NOMO-1 treated with dmso at 0.1 percent for 144 hours (cell line): Measurements from ENCODE around the gene IRX6.

ENCODE experiments used
- DNase-seq: peaks from one replicate; lab custom pipeline; 2025; ENCODE audit not compliant: unreplicated experiment; lab: John Stamatoyannopoulos, UW

IRX6 gene

GRCh38 chr16:55323637-55324271 lies at the start of gene IRX6:
Gene IRX6, plus strand, starts transcription at chr16:55324203. Its CDS starts 889 bp downstream, at chr16:55325092.
- no peak for DNase-seq

GRCh38 chr16:55274391-55274790 lies 49.6 kb upstream of the IRX6 start:
- no peak for DNase-seq

GRCh38 chr16:55275167-55275566 lies 48.8 kb upstream of the IRX6 start:
- no peak for DNase-seq

DNA sequence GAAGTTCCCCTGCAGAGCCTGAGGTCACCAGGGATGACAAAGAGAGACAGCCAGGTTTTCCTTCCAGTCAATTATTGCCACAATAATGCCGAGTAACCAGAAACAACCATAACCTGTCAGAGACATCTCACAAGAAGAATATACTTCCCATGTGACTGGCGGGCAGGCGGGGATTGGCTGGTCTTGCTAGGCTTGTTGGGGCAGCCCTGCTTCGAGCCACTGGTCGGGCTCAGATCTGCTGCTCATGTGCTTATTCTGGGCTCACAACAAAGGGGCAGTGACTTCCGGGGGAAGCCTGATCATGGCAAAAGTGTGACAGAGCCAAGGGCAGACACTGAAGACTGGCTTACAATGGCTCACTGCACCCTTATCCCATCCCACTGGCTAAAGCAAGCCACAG lies 48.1 kb upstream of the IRX6 start:
- no peak for DNase-seq

- no peak for DNase-seq
Measured at GRCh38 chr16:55277536-55277935, 46.5 kb upstream of the IRX6 start.

- DNase-seq, result no peak
Measured at GRCh38 chr16:55279598-55279997, 44.4 kb upstream of the IRX6 start.

DNA sequence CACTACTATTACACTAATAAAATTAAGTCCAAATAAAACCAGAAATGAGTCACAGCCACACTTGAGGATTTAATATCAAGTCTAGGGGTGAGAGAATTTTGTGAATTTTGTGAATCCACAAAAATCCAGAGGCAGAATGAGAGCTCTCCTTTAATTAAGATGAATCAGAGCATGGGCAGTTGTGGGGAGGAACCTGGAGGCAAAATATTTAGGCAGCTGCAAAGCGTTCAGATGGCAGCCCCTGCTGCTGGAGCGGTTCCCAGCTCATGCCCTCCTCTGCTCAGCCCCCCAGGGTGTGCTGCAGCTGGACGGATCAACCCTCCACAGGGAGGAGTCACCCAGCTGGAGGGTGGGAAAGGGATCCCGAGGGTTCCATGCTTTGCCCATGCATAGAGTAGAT lies 43.4 kb upstream of the IRX6 start:
- DNase-seq, result no peak

GRCh38 chr16:55282441-55282840 lies 41.6 kb upstream of the IRX6 start:
- DNase-seq, result no peak

DNA sequence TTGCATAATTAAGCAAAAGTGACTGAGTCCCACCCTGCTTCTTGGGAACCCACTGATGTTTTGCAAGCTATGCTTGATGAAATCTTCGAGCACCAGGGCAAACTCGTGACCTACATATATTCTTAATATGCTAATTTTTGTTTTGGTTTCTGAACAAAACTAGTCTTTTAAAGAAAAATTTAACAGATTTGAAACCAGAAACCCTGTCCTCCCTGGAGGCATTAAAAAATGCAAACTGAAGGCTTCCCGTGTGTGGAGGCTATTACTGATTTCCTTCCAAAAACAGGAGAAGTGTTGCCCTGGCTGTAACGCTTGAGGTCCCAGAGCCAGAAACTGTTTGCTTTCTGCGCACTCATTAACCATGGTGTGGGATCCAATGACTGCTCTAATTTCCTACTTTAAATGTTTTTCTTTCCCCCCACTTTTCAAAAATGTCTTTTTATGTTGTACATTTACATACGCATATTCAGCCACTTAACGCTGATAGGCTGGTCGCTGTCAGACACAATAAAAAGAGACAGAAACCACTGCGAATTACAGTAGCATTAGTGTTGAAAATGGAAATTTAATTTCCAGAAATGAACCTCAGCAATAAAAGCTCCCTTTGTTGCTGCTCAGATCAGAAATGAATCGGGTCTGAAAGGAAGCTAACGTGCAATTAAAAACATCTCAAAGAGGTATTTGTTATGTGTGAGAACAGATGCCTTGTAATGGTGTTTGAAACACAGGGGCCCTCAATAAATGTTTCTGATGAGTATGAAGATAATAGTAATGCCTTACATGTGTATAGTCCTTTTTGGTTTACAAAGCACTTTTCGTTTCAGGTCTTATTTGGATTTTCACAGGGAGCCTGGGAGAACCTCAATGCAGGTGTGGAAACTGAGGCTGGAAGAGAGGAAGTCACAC lies 39.9 kb upstream of the IRX6 start:
- no peak for DNase-seq

GRCh38 chr16:55284718-55285099 lies 39.3 kb upstream of the IRX6 start:
- peak; percentile 15 for DNase-seq

GRCh38 chr16:55285586-55285985 lies 38.4 kb upstream of the IRX6 start:
- DNase-seq, result no peak

GRCh38 chr16:55289353-55289752 lies 34.6 kb upstream of the IRX6 start:
- DNase-seq, result no peak

DNA sequence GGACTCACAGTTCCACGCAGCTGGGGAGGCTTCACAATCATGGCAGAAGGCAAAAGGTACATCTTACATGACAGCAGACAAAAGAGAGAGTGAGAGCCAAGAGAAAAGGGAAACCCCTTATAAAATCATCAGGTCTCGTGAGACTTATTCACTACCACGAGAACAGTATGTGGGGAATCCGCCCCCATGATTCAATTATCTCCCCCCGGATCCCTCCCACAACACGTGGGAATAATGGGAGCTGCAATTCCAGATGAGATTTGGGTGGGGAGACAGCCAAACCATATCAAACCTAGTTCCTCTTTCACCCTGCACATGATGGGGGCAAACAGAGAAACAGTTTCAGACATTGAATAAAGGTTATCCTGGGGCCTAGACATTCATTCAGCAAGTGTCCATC lies 32.2 kb upstream of the IRX6 start:
- DNase-seq, result no peak

DNA sequence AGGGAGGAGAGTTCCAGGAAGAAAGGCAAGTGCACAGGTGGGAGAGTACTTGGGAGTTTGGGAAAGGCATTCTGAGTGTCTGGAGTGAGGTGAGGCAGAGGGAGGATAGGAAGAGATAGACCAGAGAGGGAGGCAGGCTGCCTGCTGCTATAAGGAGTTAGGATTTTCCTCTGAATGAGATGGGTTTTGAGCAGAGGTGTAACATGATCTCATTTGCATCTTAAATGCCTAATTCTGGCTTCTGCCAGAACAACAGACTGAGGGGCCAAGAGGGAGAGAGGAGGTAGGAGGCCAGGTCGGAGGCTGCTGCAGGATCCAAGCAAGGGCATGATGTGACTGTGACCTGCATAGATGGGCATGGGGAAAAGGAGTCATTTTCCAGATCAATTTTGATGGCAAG lies 31.5 kb upstream of the IRX6 start:
- no peak for DNase-seq

DNA sequence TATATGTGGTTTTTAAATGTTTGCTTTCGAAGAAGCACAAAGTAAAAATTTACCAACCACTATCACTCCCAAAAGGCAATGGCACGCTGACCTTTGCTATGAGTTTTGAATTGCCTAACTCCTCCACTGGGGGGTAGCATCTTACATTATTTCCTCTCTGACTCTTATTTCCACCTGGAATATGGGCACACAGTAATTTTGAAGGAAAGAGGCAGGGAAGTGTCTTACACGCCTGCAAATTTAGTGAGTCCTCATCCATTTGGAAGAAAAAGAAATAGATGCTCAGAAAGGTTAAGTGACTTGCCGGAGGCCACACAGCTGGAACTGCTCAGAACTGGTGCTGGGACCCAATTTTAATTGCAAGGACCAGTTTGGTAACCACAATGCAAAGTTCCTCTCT lies 29.9 kb upstream of the IRX6 start:
- no peak for DNase-seq

DNA sequence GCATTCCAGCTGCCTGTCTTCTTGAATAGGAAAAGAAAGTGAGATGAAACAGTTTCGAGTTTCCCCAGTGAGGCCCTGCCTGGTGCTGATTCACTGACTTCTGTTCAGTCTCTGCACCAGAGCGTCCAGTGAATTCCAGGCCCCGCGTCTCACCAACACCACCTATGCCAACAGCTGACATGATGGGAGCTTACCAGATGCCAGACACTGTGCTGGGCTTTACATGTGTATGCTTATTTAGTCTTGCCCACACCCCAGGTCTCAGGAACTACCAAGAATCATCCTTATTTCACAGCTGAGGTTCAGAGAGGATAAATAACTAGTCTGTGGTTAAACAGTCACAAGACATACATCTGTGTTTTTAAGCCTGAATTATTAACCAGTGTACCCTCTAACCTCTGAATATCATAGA lies 29.1 kb upstream of the IRX6 start:
- DNase-seq, result no peak

- no peak for DNase-seq
Measured at GRCh38 chr16:55297062-55297909, 26.7 kb upstream of the IRX6 start.

- DNase-seq, result no peak
Measured at GRCh38 chr16:55297910-55298479, 26.0 kb upstream of the IRX6 start.

GRCh38 chr16:55301385-55302008 lies 22.5 kb upstream of the IRX6 start:
- DNase-seq, result peak; percentile 57

DNA sequence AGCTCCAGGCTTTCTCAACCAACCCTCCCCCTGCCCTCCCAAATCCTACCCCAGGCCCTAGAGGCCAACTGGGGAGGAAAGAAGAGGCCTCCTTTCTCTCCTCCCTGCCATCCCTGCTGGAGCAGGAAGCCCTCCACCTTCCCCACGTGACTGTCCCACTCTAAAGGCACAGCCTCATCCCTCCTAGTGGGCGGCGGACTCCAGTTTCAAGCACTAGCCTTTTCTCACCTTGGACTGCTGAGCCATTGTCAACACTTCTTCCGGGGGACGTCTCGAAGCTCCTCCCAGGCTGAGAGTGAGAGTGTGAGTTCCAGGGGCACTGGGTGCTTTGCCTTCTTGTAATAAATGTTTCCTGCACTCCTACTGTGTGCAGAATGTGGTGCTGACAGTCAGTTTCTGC lies 21.4 kb upstream of the IRX6 start:
- DNase-seq, result no peak

- DNase-seq, result no peak
Measured at GRCh38 chr16:55308973-55309372, 15.0 kb upstream of the IRX6 start.
